SU-DHL-6 (cell line): ENCODE results near the gene SIT1.

ENCODE experiments used
- EZH2phosphoT487 ChIP-seq: fragments of 200-600 bp; sonication (generic), shearing (Covaris generic); conservative IDR thresholded peaks from 2 replicates; pipeline ENCODE4 v1.6.1; 2018; ENCODE audit warnings: mild to moderate bottlenecking, antibody characterized with exemption, low read length, moderate library complexity, mixed read lengths
- TF ChIP-seq, protein P1 (sequence below): fragments of 200-600 bp; sonication (generic); IDR thresholded peaks from one replicate; pipeline ENCODE4 v1.5.1; 2017; ENCODE audit warnings: antibody characterized with exemption, mild to moderate bottlenecking, low read length, moderate library complexity; ENCODE audit not compliant: insufficient read depth, poor library complexity, severe bottlenecking

DNA sequence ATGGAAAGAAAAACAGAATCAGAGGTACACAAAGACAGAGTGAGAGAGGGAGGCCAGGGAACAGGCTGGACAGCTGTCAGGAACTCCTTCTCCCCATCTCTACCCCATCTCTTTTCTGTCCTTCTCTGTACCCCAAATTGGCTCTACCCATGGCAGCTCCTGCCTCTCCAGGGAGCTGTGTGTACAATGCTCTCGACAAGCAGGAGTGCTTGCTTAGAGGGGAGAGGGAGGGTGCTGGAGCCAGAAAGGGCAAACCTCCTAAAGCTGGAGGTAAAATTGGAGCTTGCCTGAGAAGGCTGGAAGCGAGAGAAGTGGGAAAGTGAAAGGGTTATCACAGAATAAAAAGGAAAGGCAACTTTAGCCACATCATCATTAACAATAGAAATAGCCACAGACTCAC lies 32.6 kb upstream of the SIT1 start:
- TF ChIP-seq, protein P1, sequence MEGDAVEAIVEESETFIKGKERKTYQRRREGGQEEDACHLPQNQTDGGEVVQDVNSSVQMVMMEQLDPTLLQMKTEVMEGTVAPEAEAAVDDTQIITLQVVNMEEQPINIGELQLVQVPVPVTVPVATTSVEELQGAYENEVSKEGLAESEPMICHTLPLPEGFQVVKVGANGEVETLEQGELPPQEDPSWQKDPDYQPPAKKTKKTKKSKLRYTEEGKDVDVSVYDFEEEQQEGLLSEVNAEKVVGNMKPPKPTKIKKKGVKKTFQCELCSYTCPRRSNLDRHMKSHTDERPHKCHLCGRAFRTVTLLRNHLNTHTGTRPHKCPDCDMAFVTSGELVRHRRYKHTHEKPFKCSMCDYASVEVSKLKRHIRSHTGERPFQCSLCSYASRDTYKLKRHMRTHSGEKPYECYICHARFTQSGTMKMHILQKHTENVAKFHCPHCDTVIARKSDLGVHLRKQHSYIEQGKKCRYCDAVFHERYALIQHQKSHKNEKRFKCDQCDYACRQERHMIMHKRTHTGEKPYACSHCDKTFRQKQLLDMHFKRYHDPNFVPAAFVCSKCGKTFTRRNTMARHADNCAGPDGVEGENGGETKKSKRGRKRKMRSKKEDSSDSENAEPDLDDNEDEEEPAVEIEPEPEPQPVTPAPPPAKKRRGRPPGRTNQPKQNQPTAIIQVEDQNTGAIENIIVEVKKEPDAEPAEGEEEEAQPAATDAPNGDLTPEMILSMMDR, result no peak
- TF ChIP-seq EZH2phosphoT487, result no peak
